IPS DF 4.7 (cell line): ENCODE measurements around the gene KANK3.
"Not testable (repeated sequence)": the region's sequence is repeated elsewhere in the genome, so short reads cannot be mapped to it uniquely, and the experiment has no call there.

Experiments
- DNase-seq: peaks from one replicate; pipeline ENCODE4 v3.0.0-alpha.2; 2013; ENCODE audit warnings: low spot score; ENCODE audit errors: extremely low read depth

Gene KANK3

DNA sequence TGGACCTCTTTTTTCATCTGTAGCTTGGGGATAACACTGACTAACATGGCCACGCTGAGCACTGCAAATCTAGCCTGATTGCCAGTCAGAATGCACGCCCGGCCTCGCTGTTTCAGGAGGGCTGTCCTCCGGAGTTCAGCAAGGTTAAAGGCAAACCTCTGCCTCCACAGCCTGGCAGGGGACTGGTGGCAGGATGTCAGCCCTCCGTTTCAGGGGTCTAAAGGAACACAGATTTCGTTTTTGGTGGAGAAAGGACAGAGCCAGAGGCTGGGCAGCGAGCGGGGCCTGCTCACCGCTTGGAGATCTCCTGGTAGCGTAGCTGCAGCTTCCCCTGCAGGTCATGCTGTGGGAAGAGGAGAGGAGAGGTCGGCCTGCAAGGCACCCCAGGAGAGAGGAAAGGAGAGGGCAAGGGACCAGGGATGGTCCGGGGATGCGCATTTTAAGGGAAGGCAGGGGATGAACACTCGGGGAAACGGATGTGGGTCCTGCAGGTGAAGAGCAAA, 22.4 kb downstream of the KANK3 start:
- DNase-seq: no peak

DNA sequence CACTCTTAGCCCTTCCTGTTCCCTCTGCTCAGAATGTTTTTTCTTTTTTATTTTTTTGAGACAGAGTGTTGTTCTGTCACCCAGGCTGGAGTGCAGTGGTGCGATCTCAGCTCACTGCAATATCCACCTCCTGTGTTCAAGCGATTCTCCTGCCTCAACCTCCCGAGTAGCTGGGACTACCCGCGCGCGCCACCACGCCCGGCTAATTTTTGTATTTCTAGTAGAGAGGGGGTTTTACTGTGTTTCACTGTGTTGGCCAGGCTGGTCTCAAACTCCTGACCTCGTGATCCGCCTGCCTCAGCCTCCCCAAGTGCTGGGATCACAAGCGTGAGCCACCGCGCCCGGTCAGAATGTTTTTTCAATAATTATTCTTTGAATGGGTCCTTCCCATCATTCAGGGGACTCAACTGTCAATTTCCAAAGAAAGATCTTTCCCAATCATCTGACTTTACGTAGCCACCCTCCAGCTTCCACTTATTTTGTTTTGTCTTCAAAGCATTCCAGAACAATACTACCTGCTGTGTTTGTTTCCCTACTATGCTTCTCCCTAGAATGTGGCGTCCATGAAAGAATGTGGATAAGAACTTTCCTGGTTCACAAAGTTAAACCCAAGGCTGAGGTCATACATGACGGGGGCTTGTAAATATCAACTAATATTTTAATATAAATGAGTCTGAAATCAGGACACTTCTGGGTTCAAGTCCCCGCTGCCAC, 23.1 kb downstream of the KANK3 start:
- no peak for DNase-seq

DNA sequence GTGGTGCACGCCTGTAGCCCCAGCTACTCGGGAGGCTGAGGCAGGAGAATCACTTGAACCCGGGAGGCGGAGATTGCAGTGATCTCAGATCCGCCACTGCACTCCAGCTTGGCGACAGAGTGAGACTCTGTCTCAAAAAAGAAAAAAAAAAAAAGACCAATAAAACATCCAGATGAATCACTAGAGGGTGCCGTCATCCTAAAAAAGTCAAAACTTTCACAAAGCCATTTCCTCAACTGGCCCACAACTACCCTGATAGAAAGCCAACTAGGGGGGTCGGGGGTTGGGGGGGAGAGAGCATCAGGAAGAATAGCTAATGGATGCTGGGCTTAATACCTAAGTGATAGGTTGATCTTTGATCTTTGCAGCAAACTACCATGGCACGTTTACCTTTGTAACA, 24.2 kb downstream of the KANK3 start:
- not testable (repeated sequence) for DNase-seq

- no peak for DNase-seq
These were observed 26.5 kb downstream of the KANK3 start for GRCh38 chr19:8316351-8317125.

DNA sequence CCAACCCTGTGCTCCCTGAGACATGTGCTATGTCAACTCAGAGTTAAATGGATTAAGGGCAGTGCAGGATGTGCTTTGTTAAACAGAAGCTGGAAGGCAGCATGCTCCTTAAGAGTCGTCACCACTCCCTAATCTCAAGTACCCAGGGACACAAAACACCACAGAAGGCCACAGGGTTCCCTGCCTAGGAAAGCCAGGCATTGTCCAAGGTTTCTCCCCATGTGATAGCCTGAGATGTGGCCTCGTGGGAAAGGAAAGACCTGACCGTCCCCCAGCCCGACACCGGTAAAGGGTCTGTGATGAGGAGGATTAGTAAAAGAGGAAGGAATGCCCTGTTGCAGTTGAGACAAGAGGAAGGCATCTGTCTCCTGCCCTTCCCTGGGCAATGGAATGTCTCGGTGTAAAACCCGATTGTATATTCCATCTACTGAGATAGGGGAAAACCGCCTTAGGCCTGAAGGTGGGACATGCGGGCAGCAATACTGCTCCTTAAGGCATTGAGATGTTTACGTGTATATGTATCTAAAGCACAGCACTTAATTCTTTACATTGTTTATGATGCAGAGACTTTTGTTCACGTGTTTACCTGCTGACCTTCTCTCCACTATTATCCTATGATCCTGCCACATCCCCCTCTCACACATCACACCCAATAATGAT, 28.0 kb downstream of the KANK3 start:
- not testable (repeated sequence) for DNase-seq

DNA sequence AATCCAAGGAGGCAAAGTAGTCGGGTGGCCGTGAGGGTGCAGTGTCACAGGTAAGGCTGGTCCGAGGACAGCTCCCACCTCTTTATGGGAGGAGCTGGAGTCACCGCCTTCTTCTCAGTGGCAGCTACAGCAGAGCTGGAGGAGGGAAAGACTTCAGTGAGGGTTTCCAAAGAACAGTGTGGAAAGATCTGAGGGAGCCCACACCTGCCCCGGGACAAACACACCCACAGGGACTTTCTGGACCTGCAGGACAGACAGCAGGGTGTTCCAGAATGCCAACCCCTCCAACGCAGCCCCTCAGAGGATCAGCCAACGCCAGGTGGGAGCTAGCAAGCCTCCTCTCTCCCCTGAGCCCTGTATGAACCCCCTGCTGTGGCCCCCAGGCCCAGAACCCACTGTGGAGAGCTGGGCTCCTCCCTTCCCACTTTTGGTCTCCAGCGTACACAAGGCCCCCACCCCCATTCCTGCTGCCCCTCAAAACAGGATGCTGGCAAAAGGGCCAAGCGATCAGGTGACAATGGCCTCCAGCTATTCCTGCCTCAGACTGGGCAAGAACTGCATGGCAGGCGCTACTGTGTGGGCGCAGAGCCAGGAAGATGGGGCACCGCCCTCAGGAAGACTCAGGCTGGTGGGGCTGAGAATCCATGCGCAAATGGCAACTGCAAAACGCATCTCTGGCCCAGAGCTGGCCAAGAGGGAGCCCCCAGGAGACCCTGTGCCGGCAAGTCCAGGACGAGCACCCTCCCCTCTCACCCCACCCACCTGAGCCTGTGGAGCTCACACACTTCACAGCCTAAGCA, 31.4 kb downstream of the KANK3 start:
- no peak for DNase-seq

- DNase-seq: no peak
These were observed 32.6 kb downstream of the KANK3 start for GRCh38 chr19:8310342-8311055.

- DNase-seq: no peak
These were observed 34.2 kb downstream of the KANK3 start for GRCh38 chr19:8308891-8309291.

GRCh38 chr19:8307965-8308866, 34.8 kb downstream of the KANK3 start, which contains the start of gene CD320:
TSS of gene CD320 (minus strand) at chr19:8308358. CDS start at chr19:8308290, 68 bp downstream.
- DNase-seq: no peak

DNA sequence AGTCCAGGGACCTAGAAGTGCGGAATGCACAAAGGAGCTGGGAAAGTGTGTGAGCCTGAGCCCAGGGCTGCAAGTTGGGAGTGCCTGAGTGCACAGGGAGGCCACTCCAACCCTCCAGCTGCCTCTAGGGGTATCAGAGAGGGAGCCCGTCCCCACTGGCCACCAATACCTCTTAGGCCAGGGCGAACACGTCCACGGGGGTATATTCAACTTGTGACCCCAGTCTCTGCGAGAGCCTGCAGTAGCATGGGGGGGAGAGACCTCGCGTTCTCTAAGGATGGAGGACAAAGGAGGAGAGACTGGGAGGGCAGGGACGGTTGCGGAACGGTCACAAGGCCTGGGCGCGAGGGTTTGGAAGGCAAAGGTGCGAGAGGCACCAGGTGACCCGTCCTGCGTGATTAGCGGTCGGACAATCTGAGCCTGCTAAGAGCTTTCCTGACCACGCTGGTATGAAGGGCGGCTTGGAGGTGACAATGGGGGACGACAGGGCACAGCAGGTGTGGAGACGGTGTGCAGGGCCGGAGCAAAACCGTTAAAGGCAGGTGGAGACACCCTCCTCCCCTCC, 35.6 kb downstream of the KANK3 start:
- DNase-seq: no peak

DNA sequence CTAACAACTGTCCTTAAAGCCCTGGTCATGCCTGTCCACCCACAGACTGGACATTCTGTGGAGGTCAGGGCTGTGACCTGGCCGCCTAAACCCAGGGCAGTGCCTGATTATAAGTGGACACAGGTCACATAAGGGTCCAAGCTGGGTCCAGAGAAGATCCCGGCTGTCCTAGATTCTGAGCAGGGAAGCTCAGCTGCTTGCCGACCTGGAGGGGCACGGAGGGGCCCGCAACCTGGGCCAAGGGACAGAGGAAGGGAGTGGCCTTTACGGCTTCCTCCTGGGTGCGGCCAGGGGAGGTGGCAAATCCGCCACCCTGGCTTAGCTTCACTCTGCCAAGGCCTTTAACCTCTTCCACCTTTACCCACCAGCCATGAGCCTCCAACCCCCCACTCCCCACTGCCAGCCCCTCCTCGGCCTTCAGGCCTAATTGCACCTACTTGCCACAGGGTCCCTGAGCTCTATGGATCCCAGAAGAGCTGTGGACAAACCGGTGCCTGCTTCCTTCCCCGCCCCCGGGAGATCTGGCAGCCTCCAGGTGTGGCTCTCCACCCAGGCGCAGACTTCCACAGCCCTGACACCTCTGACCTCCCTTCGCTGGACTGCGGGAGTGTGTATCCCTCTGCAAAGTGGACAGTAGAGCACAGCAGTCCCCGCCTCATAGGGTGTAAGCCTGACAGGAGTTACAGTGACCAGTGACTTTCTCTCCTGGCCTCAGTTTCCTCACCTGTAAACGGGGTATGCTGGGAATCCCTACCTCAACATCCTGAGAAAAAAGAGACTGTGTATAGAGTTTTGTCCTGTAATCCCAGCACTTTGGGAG, 36.6 kb downstream of the KANK3 start:
- DNase-seq: no peak

DNA sequence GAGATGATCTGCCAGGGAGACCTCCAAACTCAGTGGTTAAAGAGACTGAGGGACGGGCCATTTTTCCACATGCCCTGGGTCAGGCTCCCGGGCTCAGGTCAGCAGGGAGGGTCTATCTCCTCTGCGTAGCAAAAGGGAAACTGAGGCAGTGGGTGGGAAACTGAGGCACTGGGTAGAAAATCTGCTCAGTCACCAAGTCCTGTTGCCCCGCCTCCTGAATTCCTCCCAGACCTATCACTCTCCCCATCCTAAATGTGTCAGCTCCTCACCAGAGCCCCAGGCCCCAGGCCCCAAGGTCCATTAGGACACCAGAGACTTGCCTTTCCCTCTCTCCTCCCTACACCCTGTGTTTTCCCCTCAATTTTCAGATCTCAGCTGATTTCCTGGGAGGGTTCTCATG, 37.3 kb downstream of the KANK3 start:
- no peak for DNase-seq

- DNase-seq: no peak
These were observed 38.0 kb downstream of the KANK3 start for GRCh38 chr19:8304841-8305621.

- DNase-seq: no peak
These were observed 40.3 kb downstream of the KANK3 start for GRCh38 chr19:8302734-8303133.

DNA sequence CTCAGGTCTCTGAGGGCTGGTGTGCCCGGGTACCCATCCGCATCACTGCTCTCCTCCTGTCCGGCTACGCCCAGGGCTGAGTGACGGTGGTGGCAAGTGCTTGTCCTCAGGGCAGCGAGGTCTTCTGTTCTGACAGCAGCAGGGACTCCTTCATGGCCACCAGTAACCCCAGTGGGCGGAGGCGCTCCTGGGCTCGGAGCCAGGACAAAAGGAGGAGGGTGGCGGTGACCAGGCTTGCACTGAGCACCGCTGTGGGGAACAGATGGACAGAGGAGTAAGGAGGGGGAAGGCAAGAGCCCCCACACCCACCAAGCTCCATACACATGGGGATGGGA, 40.7 kb downstream of the KANK3 start:
- no peak for DNase-seq

DNA sequence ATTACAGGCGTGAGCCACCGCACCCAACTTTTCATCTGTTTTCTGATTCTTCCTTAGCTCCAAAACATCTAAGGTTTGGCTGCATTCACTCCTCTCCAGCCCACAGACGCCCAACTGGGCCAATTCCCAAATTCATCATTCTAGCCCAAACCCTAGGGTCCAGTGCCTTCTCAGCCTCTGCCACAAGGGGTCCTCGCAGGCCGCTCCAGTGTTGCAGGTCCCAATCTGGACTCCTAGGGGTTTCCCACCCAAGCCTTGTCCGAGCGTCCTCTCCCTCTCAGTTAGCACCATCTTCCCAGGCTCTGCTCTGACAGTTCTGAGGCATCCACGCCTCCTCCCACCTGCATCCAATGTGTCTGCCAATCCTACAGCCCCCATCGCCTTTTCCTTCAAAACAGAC, 51.7 kb downstream of the KANK3 start:
- DNase-seq: not testable (repeated sequence)

DNA sequence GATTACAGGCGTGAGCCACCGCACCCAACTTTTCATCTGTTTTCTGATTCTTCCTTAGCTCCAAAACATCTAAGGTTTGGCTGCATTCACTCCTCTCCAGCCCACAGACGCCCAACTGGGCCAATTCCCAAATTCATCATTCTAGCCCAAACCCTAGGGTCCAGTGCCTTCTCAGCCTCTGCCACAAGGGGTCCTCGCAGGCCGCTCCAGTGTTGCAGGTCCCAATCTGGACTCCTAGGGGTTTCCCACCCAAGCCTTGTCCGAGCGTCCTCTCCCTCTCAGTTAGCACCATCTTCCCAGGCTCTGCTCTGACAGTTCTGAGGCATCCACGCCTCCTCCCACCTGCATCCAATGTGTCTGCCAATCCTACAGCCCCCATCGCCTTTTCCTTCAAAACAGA, 66.6 kb downstream of the KANK3 start:
- not testable (repeated sequence) for DNase-seq
